HG03139 (cell line): ENCODE data around the gene SLC66A2.

Experiments
- ATAC-seq: cut with Tn5 transposase; IDR thresholded peaks from one replicate; pipeline ENCODE4 v1.9.1; 2021; ENCODE audit not compliant: unreplicated experiment

Gene SLC66A2

DNA sequence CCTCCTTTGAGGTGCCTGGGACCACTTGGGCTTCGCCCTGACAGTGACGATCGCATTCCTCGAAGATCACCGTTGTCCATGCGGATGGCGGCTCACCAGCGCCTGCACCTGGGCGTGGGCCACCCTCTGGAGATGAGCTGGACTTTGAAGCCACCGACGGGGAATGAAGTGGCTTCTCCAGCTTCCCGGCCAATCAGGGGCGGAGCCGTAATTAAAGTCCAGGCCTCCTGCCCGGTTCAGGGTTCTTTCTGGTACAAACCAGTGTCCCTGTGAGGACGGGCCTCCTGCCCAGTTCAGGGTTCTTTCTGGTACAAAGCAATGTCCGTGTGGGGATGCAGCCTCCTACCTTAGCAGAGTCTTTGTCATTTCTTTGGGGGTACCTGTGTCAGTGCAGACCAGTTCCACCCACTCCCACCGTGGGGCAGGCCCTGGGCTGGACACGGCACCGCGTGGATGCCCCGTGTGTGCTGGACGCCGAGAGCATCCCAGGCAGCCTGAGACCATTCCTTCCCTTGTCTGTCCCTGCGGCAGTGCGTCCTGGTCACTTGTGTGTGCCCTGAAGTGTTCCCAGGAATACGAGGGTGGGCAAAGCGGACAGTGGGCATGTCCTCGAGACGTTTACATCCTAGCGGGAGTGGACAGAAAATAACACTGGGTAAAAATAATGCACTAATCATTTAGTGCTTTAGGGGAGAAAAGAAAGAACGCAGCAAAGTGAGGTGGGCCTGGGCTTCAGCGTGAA, 98.7 kb downstream of the SLC66A2 start:
- no peak for ATAC-seq
